Endothelial cell of umbilical vein (primary cell): Measurements from ENCODE around the gene TUB. TPM values are rescaled to one million over a fixed set of nuclear protein-coding genes. Genes with fewer than 3 reads are reported as not detected.

Experiments
- BruUV-seq: library from RNA; stranded (reverse); fragments of 400-500 nt; replicated peaks from 2 replicates; lab custom pipeline; 2021; lab: Mats Ljungman, UMichigan
- CTCF ChIA-PET: fragments of 300-600, 350-600 bp; sonication (Branson Sonifier 250); formaldehyde crosslinking; loops from one replicate; lab custom pipeline; 2021; ENCODE audit warnings: antibody characterized with exemption, inconsistent platforms; lab: Charles Lee
- POLR2A ChIA-PET: fragments of 300-600, 350-600 bp; sonication (Branson Sonifier 250); formaldehyde crosslinking; loops from one replicate; lab custom pipeline; 2021; ENCODE audit warnings: antibody characterized with exemption, inconsistent platforms; lab: Charles Lee
- DNase-seq: peaks from one replicate; pipeline ENCODE4 v3.0.0-alpha.2; 2011; ENCODE audit warnings: low read depth, low spot score
- FAIRE-seq: peaks from 2 replicates; lab custom pipeline; 2011; peaks lifted over from hg19 to GRCh38; lab: Jason Lieb, UNC
- H2AFZ ChIP-seq: 2 replicates; pipeline ENCODE4 v1.6.0; 2012; ENCODE audit warnings: low read depth, low read length, control low read depth, inconsistent platforms
- H3K27ac ChIP-seq: 2 replicates; pipeline ENCODE4 v1.5.1; 2011; ENCODE audit warnings: low read depth, mild to moderate bottlenecking, control low read depth, low read length, moderate library complexity; ENCODE audit not compliant: insufficient read depth
- H3K27me3 ChIP-seq, 2 experiments: 2 replicates each; pipeline versions ENCODE4 v1.6.0 to v1.6.1; 2011; ENCODE audit warnings: low read length in 2 of 2, mixed read lengths in 1 of 2; ENCODE audit not compliant: control insufficient read depth in 2 of 2, insufficient read depth in 2 of 2
- H3K36me3 ChIP-seq, 2 experiments: 2 replicates in 1 of 2; 3 replicates in 1 of 2; pipeline ENCODE4 v1.5.1; 2011; ENCODE audit warnings: low read length in 2 of 2, mild to moderate bottlenecking in 1 of 2, moderate library complexity in 1 of 2; ENCODE audit not compliant: control insufficient read depth in 2 of 2, insufficient read depth in 2 of 2; ENCODE audit errors: extremely low read depth in 1 of 2
- H3K4me1 ChIP-seq: 3 replicates; pipeline ENCODE4 v1.5.1; 2011; ENCODE audit warnings: mild to moderate bottlenecking, low read length; ENCODE audit not compliant: control insufficient read depth, insufficient read depth; ENCODE audit errors: extremely low read depth
- H3K4me2 ChIP-seq: 2 replicates; pipeline ENCODE4 v1.6.1; 2011; ENCODE audit warnings: low read length, control low read depth, mixed read lengths; ENCODE audit not compliant: insufficient read depth
- H3K4me3 ChIP-seq, 3 experiments: fragments of 200-600 bp in 1 of 3; sonication (generic), shearing (Covaris generic) in 1 of 3; replicated peaks in 1 of 3; 2 replicates each; pipeline ENCODE4 v1.5.1; 2011 to 2016; ENCODE audit warnings: control low read depth in 3 of 3, low read length in 3 of 3, mild to moderate bottlenecking in 2 of 3, inconsistent platforms in 1 of 3, low read depth in 1 of 3, moderate library complexity in 1 of 3; ENCODE audit not compliant: insufficient read depth in 1 of 3
- H3K79me2 ChIP-seq: 2 replicates; pipeline ENCODE4 v1.6.0; 2012; ENCODE audit warnings: low read length, inconsistent platforms; ENCODE audit not compliant: control insufficient read depth, insufficient read depth
- H3K9ac ChIP-seq: replicated peaks from 2 replicates; pipeline ENCODE3; 2011; ENCODE audit warnings: low read length, control low read depth; ENCODE audit not compliant: insufficient read depth; ENCODE audit errors: extremely low read depth
- H3K9me1 ChIP-seq: replicated peaks from 3 replicates; pipeline ENCODE4 v1.6.0; 2011; ENCODE audit warnings: mild to moderate bottlenecking, low read length; ENCODE audit not compliant: control insufficient read depth, insufficient read depth; ENCODE audit errors: extremely low read depth
- H3K9me3 ChIP-seq: replicated peaks from 2 replicates; pipeline ENCODE4 v1.5.1; 2012; ENCODE audit warnings: low read length, inconsistent platforms; ENCODE audit not compliant: control insufficient read depth, insufficient read depth
- H4K20me1 ChIP-seq: replicated peaks from 2 replicates; pipeline ENCODE3; 2011; ENCODE audit warnings: mild to moderate bottlenecking, low read length; ENCODE audit not compliant: control insufficient read depth, insufficient read depth; ENCODE audit errors: extremely low read depth
- CTCF ChIP-seq, 2 donors: IDR thresholded peaks; 1 replicate in 1 of 2; 2 replicates in 1 of 2; pipeline ENCODE4 v1.5.1; 2011; ENCODE audit warnings: low read length in 2 of 2, mild to moderate bottlenecking in 2 of 2, moderate library complexity in 2 of 2, control low read depth in 1 of 2, inconsistent platforms in 1 of 2, low read depth in 1 of 2; ENCODE audit not compliant: insufficient read depth in 1 of 2; ENCODE audit errors: extremely low read depth in 1 of 2
- EZH2 ChIP-seq: IDR thresholded peaks from 2 replicates; pipeline ENCODE4 v1.6.1; 2012; ENCODE audit warnings: borderline replicate concordance, low read depth, mild to moderate bottlenecking, moderate library complexity, low read length, inconsistent platforms; ENCODE audit not compliant: severe bottlenecking
- FOS ChIP-seq: IDR thresholded peaks from 2 replicates; pipeline ENCODE4 v1.6.1; 2011; ENCODE audit warnings: mild to moderate bottlenecking, low read length, moderate library complexity, borderline replicate concordance; ENCODE audit not compliant: insufficient read depth
- GATA2 ChIP-seq: IDR thresholded peaks from 2 replicates; pipeline ENCODE4 v1.7.0; 2011; ENCODE audit warnings: low read depth, mild to moderate bottlenecking, moderate library complexity, mixed read lengths, low read length; ENCODE audit not compliant: insufficient read length, insufficient read depth
- JUN ChIP-seq: IDR thresholded peaks from 2 replicates; pipeline ENCODE4 v1.6.1; 2011; ENCODE audit warnings: borderline replicate concordance, low read depth; ENCODE audit not compliant: insufficient read length, insufficient read depth
- MAX ChIP-seq: IDR thresholded peaks from 2 replicates; pipeline ENCODE4 v1.6.1; 2011; ENCODE audit not compliant: insufficient read depth, insufficient read length
- MYC ChIP-seq: IDR thresholded peaks from one replicate; pipeline ENCODE4 v1.6.1; 2011; ENCODE audit warnings: mild to moderate bottlenecking, low read depth, low read length
- POLR2A ChIP-seq: IDR thresholded peaks from 2 replicates; pipeline ENCODE4 v1.6.1; 2012; ENCODE audit warnings: low read depth, mild to moderate bottlenecking, control low read depth, low read length
- POLR2AphosphoS5 ChIP-seq: IDR thresholded peaks from 2 replicates; pipeline ENCODE4 v1.6.1; 2012; ENCODE audit warnings: low read depth, mild to moderate bottlenecking, control low read depth, low read length, moderate library complexity; ENCODE audit not compliant: insufficient read depth
- dilution Hi-C: fragments of 300-500 bp; cut with MboI; formaldehyde crosslinking; loops from one replicate; pipeline ENCODE4 v1.15.0; 2019; ENCODE audit warnings: low sequenced_read_pairs; ENCODE audit not compliant: extremely low pct_ligation_motif_present
- intact Hi-C: fragments of 100-400 bp; cut with micrococcal nuclease; formaldehyde crosslinking; loops from one replicate; pipeline ENCODE4 v1.10.0; 2022
- polyA plus RNA-seq, 4 experiments: library from polyadenylated mRNA; depleted of rRNA in 3 of 4; stranded (reverse) in 3 of 4; unstranded in 1 of 4; fragments of >200 nt; gene quantifications; 2 replicates each; pipeline versions ENCODE4 v1.2.1 to v1.2.3, GENCODE V29; 2011 to 2012; ENCODE audit warnings: missing spikeins in 1 of 4
- total RNA-seq: library from RNA; stranded (reverse); gene quantifications from 2 replicates; pipeline ENCODE4 v1.2.3, GENCODE V29; 2021

The TUB gene
- total and polyA plus RNA-seq, 2 donors (not counting 3 experiments of a cell fraction or from before 2014, with no cell fraction given) = 2.3 to 3.9 TPM

- Histone ChIP-seq H3K27ac (no peak overlapping the region), H3K9me1 (no peaks in the 10 kb centered on the region), H3K4me1 (no peaks in the 10 kb centered on the region), H3K79me2 (no peaks in the 10 kb centered on the region), H3K36me3 (no peaks in the 10 kb centered on the region), H3K4me3 (no peak overlapping the region), H4K20me1 (no peaks in the 10 kb centered on the region), H2AFZ (no peak overlapping the region), H3K27me3 (peaks cover 3 to 19% of the 10 kb centered on the region in 2 experiments), H3K9me3 (no peaks in the 10 kb centered on the region), H3K9ac (no peak overlapping the region), H3K4me2 (no peak overlapping the region)
- POLR2A ChIA-PET = no interaction called here
- dilution Hi-C loops = no loop called here
- DNase-seq (no peak), FAIRE-seq (no peak)
- CTCF ChIA-PET = interaction anchor here (2.4 kb wide), 1 partner anchor 10 kb away, joined by 14 read pairs; no protein-coding TSS in a partner anchor
- no TSS peak for BruUV-seq
- TF ChIP-seq POLR2AphosphoS5 (no peak), FOS (no peak), CTCF (IDR thresholded peaks at IDR 0.05; ENCODE audit: extremely low read depth in 1 of 2, insufficient read depth in 1 of 2, low read depth in 1 of 2, low read length in 2 of 2) (no peak)
- intact Hi-C loops = no loop called here
These were observed 37.3 kb upstream of the TUB start for GRCh38 chr11:8043756-8044155.

- intact Hi-C loops = no loop called here
- TF ChIP-seq MYC (no peak), POLR2A (no peak), FOS (no peak), POLR2AphosphoS5 (no peak), CTCF (IDR thresholded peaks at IDR 0.05; ENCODE audit: extremely low read depth in 1 of 2, insufficient read depth in 1 of 2, low read depth in 1 of 2, low read length in 2 of 2) (no peak), EZH2 (no peak), GATA2 (no peak), MAX (no peak), JUN (no peak)
- Histone ChIP-seq H3K9me3 (no peaks in the 10 kb centered on the region), H3K4me2 (no peak overlapping the region), H3K79me2 (no peaks in the 10 kb centered on the region), H2AFZ (no peak overlapping the region), H4K20me1 (no peaks in the 10 kb centered on the region), H3K4me1 (no peaks in the 10 kb centered on the region), H3K36me3 (no peaks in the 10 kb centered on the region), H3K9ac (no peak overlapping the region), H3K4me3 (no peak overlapping the region), H3K27ac (no peak overlapping the region), H3K27me3 (peaks cover 3 to 21% of the 10 kb centered on the region in 2 experiments), H3K9me1 (no peaks in the 10 kb centered on the region)
- BruUV-seq = no TSS peak
- ChIA-PET CTCF (interaction anchor here (1.0 to 2.4 kb wide), 2 partner anchors 12 to 44 kb away, joined by 3 to 14 read pairs; no protein-coding TSS in a partner anchor), POLR2A (no interaction called here)
- dilution Hi-C loops = no loop called here
- FAIRE-seq (no peak), DNase-seq (no peak)
These were observed 35.2 kb upstream of the TUB start for GRCh38 chr11:8045839-8046238.
